ENCODE data around the gene MYOD1. TPM values are rescaled to one million over a fixed set of nuclear protein-coding genes. Genes with fewer than 3 reads are reported as not detected.

MYOD1 gene
- total RNA-seq, 1 donor from 2014 or later = not detected

DNA sequence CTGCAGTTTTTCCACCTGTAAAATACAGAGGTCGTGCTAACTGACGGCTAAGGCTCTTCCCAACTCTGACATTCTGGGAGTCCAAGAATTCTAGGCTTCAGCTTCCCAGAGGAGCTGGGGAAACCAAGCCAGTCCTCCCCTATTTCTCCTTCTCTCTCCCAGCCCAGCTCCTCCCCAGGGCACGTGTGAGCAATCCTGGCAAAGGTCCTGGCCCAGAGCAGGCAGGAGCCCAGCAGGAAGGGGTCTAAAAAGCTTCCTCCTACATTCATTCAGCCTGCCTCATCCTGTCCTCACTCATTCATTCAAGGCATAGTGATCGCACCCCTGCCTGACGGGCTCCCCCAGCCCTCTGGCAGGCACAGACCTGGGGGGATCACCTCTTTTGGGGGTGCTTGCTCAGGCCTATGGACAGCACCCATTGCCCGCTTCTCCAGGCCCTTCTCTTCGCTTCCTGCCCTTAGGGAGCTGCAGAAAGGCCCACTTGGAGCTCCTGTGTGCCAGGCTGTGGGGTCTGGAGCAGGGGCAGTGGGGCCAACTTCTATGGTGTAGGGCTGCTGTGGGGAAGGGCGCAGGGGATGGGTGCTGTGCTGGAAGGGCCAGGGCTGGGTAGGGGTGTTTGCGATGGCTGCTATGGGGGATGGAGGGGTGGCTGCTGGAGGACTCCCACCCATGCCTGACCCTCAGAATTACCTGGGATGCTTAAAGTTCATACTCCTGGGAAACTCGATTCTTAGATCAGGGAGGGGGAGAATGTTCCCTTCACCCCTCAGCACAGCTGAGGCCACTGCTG, 25.0 kb downstream of the MYOD1 start:
- no peaks in the 10 kb centered on the region for H3K9me3 Mint-ChIP-seq
- no peak overlapping the region for H3K4me3 Mint-ChIP-seq
- H3K27ac Mint-ChIP-seq = no peak overlapping the region
- intact Hi-C loops (cut with micrococcal nuclease) = no loop called here
- peaks cover 5% of the 10 kb centered on the region for H3K27me3 Mint-ChIP-seq
- no peak for DNase-seq
- no peaks in the 10 kb centered on the region for H3K4me1 Mint-ChIP-seq
- H3K36me3 Mint-ChIP-seq (ENCODE audit: low read depth) = no peaks in the 10 kb centered on the region

DNA sequence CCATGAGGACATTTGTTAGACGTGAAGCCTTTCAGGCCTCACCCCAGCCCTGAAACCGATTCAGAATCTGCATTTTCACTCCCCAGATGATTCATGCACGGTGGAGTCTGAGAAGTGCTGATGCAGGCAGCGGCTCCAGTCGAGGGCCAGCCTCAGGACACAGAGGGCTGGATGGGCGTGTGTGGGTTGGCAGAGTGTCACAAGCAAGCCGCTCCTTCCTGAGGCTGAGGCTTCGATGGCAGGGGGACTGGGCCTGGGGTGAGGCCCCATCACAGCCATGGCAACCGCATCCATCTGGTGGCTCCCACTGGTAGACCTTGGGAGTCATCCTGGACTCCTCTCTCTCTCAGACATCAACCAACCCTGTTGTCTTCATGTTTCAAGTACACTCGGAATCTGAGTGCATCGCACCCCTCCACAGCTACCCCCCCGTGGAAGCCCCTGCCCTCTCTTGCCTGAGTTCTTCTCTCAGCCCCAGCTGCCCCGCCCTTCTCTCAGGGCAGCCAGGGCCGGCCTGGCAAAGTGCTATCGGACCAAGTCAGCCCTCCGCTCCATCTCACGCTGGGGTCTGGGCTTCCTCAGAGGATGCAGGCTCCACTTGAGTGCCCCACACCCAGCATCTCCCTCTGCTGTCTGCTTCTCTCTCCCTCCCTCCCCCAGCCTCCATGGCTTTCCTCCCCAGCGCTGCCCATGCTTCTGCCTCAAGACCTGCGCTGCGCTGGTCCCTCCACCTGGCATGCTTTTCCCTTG, 25.8 kb downstream of the MYOD1 start:
- Mint-ChIP-seq H3K27me3 (peaks cover 2% of the 10 kb centered on the region), H3K4me3 (no peak overlapping the region), H3K4me1 (no peaks in the 10 kb centered on the region), H3K9me3 (no peaks in the 10 kb centered on the region), H3K27ac (no peak overlapping the region), H3K36me3 (ENCODE audit: low read depth) (no peaks in the 10 kb centered on the region)
- DNase-seq = no peak
- intact Hi-C loops (cut with micrococcal nuclease) = no loop called here

DNA sequence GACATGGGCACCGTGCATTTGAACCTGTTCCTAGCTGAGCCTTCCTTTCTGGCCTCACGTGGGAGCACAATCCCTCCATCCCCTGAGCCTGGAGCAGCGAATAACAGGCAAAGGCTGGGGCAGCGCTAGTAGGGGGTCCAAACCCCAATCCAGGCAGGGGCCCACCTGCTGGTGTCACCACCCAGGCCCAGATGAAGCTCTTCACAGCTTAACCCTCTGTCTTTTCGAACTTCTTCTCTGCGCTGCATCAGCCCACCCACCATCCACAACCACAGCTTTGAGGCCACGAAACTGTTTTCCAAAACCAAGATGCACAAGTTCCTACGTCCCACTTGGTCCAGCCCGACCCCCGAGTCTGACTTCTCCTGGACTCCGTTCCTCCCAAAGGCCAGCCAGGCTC, 26.7 kb downstream of the MYOD1 start:
- H3K27me3 Mint-ChIP-seq = no peaks in the 10 kb centered on the region
- no peak overlapping the region for H3K27ac Mint-ChIP-seq
- H3K4me1 Mint-ChIP-seq = no peaks in the 10 kb centered on the region
- H3K4me3 Mint-ChIP-seq = no peak overlapping the region
- intact Hi-C loops (cut with micrococcal nuclease) = no loop called here
- H3K36me3 Mint-ChIP-seq (ENCODE audit: low read depth) = no peaks in the 10 kb centered on the region
- H3K9me3 Mint-ChIP-seq = no peaks in the 10 kb centered on the region
- no peak for DNase-seq

DNA sequence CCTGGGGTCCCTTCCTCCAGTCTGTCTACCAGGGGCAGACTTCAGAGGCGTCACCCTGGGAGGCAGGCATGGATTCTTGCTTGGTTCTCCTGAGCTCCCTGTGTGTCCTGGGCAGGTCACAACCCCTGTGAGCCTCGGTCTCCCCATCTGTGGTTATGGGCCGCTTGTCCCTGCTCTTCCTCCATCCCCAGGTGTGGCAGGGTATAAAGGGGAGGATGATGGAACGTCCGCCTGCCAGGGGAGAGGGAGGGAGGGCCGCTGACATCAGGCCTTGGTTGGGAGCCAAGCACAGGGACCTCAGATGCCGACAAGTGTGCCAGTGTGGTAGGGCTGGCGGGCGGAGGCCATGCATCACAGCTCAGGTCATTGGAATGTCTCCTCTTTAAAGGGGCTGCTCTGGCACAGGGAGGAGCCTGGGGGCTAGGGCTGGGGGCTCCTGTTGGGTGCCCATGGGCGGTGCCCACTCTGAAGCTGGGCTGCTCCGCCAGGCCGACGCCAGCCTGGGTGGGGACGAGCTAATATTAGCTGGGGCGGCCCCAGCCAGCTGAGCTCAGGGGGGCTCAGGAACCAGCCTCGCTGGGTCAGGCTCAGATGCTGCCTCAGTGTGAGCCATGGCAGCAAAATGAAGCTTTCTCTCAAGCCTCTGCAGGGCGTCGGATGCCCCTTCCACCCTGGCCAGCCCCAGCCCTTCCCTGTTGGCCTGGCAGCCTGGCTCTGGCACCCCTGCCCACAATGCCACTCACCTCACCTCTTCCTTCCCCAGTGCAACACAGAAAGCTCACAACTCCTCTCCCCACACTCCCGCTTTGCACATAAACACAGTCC, 28.0 kb downstream of the MYOD1 start:
- H3K27me3 Mint-ChIP-seq = no peaks in the 10 kb centered on the region
- H3K4me3 Mint-ChIP-seq = no peak overlapping the region
- H3K4me1 Mint-ChIP-seq = no peaks in the 10 kb centered on the region
- H3K9me3 Mint-ChIP-seq = no peaks in the 10 kb centered on the region
- no peak for DNase-seq
- intact Hi-C loops (cut with micrococcal nuclease) = no loop called here
- no peaks in the 10 kb centered on the region for H3K36me3 Mint-ChIP-seq (ENCODE audit: low read depth)
- no peak overlapping the region for H3K27ac Mint-ChIP-seq

DNA sequence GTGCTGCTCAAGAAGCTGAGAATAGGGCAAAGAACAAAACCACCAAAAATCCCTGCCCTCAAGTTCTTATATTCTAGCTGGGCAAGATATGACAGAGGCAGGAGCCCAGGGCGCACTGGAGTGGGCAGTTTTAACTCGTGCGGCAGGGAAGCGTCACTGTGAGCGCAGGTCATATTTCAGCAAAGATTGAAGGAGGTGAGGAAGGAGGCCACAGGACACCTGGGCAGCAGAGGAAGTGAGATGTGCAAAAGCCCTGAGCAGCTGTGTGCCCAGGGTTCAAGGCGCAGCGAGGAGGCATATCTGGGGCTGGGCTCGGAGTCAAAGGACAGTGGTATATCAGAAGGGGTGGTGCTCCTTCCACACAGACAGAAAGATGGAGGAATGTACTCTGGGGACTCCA, 28.7 kb downstream of the MYOD1 start:
- Mint-ChIP-seq H3K4me1 (no peaks in the 10 kb centered on the region), H3K4me3 (no peak overlapping the region), H3K9me3 (no peaks in the 10 kb centered on the region), H3K27me3 (no peaks in the 10 kb centered on the region), H3K36me3 (ENCODE audit: low read depth) (no peaks in the 10 kb centered on the region), H3K27ac (no peak overlapping the region)
- intact Hi-C loops (cut with micrococcal nuclease) = no loop called here
- DNase-seq = no peak

DNA sequence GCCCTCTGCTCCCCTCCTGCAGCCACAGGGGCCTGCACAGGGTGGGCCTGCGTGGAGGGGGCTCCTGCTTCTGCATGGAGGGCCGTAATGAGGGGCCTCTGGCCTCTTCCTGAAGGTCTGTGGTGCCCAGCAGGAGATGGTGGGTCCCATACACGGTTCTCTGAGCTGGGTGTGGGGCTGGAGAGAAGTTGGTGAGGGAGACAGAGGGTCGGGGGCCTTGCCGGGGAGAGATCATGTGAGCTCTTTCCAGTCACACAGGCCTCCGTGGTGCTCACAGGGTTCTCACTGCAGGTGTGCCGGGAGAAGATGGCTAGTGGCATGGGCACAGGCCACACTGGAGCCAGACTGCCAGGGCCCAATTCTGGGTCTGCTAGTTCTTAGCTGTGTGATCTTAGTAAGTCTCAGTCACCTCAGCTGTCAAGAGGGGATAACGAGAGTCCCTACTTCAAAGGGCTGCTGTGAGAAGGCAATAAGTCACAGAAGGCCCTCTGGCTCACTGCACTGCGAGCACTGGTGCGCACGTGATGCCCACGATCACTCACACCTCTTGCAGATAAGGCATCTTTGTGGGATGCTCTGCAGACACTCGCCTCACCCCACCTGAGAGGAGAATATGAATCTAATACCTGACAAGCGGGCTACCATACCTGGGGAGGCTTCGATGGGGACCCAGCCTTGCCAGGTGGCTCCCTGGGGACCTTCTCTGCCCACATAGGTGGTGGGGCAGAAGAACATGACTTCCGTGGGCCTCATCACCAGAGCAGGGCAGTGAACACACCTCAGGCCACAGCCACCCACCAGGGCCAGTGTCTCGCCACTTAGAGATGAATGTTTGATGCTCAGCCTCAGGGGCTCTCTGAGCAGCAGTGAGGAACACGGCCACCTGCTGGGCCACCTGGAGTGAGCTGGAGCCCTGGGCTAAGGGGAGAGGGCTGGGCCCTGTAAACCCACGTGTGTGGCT, 29.7 kb downstream of the MYOD1 start:
- Mint-ChIP-seq H3K4me3 (no peak overlapping the region), H3K4me1 (no peaks in the 10 kb centered on the region), H3K27ac (no peak overlapping the region), H3K27me3 (no peaks in the 10 kb centered on the region), H3K9me3 (no peaks in the 10 kb centered on the region), H3K36me3 (ENCODE audit: low read depth) (no peaks in the 10 kb centered on the region)
- no peak for DNase-seq
- intact Hi-C loops (cut with micrococcal nuclease) = no loop called here

DNA sequence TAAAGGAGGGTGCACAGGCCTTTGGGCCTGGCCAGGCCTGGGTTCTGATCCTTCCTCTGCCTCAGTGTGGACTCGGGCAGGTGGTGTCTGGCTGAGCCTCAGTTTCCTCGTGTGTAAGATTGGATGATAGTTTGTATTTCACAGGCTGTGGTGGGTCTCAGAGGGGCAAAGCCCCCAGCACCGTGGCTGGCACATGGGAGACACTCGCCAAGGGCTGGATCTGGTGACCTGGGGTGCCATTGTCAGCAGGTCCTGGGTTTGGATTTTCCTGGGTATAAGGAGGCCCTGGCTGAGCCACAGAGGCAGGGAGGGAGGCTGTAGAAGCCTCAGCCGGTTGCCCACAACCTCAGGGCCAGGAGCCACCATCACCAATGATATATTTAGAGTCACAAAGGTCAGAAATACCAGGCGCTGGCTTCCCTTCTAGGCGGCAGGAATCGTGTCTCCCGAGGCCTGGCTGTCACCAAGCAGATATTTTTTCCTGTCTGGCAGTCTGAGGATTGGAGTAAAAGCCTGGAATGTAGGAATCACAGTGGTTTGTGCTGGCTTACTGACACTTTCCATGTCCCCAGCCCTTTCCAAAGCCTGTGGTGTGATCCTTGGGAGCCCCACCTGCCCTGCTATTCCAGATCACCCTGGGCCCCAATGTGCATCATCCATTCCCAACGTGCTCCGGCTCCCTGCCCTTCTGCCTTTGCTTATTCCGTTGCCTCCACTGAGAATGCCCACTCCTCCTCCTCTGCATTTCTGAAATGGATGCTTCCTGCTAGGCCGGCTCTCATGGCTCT, 30.8 kb downstream of the MYOD1 start:
- intact Hi-C loops (cut with micrococcal nuclease) = no loop called here
- H3K9me3 Mint-ChIP-seq = no peaks in the 10 kb centered on the region
- no peak overlapping the region for H3K27ac Mint-ChIP-seq

DNA sequence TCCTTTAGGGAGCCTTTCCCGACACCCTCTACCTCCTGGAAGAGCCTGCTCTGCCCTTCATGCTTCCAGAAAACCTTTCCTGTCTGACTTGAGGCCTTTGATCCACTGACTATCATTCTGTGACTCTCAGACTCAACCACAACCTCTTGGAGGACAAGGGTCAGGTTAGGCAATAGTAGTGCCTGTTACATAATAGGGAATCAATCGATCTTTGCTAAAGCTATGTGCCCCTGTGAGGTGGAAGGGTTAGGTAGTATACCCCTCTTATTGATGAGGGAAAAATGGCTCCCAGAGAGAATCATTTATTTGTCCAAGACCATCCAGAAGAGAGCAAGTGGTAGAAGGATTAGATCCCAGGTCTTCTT, 31.4 kb downstream of the MYOD1 start:
- Mint-ChIP-seq H3K36me3 (ENCODE audit: low read depth) (no peaks in the 10 kb centered on the region), H3K27ac (no peak overlapping the region), H3K4me3 (no peak overlapping the region), H3K4me1 (no peaks in the 10 kb centered on the region), H3K27me3 (no peaks in the 10 kb centered on the region), H3K9me3 (no peaks in the 10 kb centered on the region)
- intact Hi-C loops (cut with micrococcal nuclease) = no loop called here
- DNase-seq = no peak

More for the DNA sequence above, 30.8 kb downstream of the MYOD1 start:
- Mint-ChIP-seq H3K4me3 (no peak overlapping the region), H3K36me3 (ENCODE audit: low read depth) (no peaks in the 10 kb centered on the region), H3K27me3 (no peaks in the 10 kb centered on the region), H3K4me1 (no peaks in the 10 kb centered on the region)
- DNase-seq = no peak

DNA sequence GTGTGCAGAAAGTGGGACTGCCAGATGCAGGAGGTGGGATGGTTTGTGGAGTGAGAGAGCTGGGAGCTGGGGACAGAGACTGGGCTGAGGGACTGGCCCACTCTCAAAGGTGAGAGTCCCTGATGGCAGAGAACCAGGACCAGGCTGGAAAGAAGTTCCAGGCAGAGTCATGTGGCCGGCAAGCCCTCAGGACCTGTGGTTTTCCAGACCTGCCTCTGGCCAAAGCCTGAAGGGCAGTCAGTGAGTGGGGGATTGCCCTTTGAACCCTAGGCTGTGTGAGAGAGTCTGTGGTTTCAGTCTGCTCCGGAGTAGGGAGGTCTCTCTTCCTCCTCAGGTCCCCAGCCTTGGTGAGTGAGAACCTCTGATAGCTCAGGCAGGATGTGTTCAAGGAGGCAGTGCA, 32.2 kb downstream of the MYOD1 start:
- H3K4me1 Mint-ChIP-seq = no peaks in the 10 kb centered on the region
- no peak overlapping the region for H3K27ac Mint-ChIP-seq
- no peak overlapping the region for H3K4me3 Mint-ChIP-seq
- intact Hi-C loops (cut with micrococcal nuclease) = no loop called here
- no peak for DNase-seq
- no peaks in the 10 kb centered on the region for H3K9me3 Mint-ChIP-seq
- H3K27me3 Mint-ChIP-seq = no peaks in the 10 kb centered on the region
- H3K36me3 Mint-ChIP-seq (ENCODE audit: low read depth) = no peaks in the 10 kb centered on the region

DNA sequence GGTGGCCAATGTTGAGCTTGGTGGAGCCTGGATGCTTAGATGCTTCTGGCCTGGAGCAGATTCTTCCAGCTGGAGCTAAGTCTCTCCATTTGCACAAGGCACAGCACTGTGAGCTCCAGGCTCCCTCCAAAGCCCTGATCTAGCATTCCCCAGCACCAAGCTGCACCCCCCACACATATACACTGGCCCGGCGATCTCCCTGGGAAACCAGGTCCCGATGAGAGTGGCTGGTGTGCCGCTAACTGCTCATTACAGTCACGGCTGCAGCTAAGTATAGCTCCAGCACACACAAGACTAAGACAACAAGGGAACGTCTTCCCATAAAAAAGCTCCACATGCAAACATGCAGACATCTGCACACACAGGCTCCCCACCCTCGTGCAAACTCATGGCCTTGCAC, 32.8 kb downstream of the MYOD1 start:
- no peak for DNase-seq
- H3K36me3 Mint-ChIP-seq (ENCODE audit: low read depth) = no peaks in the 10 kb centered on the region
- H3K27ac Mint-ChIP-seq = no peak overlapping the region
- H3K4me3 Mint-ChIP-seq = no peak overlapping the region
- no peaks in the 10 kb centered on the region for H3K9me3 Mint-ChIP-seq
- H3K27me3 Mint-ChIP-seq = no peaks in the 10 kb centered on the region
- no peaks in the 10 kb centered on the region for H3K4me1 Mint-ChIP-seq
- intact Hi-C loops (cut with micrococcal nuclease) = no loop called here

DNA sequence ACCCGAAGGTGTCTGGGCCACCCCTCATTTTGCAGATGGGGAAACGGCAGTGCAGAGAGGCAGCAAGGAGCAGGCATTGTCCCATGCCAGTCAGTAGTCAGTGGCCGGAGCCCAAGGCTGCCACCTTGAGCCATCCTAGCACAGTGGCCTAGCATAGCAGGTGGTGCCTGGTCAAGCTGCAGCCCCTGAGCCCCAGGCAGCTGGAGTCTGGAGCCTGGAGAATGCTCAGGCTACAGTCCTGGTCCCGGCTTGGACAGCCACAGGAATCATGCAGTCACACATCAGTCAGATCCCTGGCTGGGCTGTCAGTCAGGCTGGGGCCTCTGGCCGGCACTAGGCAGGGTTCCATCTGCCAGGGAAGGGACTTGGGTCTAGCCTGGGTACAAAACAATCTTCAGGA, 33.8 kb downstream of the MYOD1 start:
- no peak for DNase-seq
- Mint-ChIP-seq H3K9me3 (no peaks in the 10 kb centered on the region), H3K4me3 (no peak overlapping the region), H3K27me3 (no peaks in the 10 kb centered on the region), H3K36me3 (ENCODE audit: low read depth) (no peaks in the 10 kb centered on the region), H3K27ac (no peak overlapping the region), H3K4me1 (no peaks in the 10 kb centered on the region)
- intact Hi-C loops (cut with micrococcal nuclease) = no loop called here

DNA sequence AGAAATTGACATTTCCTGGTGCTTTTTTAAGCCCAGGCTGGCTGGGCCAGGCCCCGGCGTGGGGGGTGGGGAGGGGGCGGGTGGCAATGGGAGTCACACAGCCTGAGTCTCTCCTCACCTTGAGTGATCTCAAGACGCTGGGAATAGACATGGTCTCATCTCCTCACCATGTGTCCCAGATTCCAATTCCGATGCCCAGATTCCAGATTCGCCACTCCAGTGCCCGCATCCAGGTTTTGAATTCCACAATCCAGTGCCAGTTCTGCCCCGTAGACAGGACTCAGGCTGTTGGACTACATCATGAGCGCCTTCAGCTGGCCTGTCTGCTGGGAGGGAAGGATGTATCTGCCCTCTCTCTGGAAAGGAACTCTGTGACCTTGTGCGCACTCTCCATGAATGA, 34.3 kb downstream of the MYOD1 start:
- H3K27me3 Mint-ChIP-seq = no peaks in the 10 kb centered on the region
- H3K27ac Mint-ChIP-seq = no peak overlapping the region
- intact Hi-C loops (cut with micrococcal nuclease) = no loop called here
- H3K4me3 Mint-ChIP-seq = no peak overlapping the region
- no peaks in the 10 kb centered on the region for H3K36me3 Mint-ChIP-seq (ENCODE audit: low read depth)
- DNase-seq = no peak
- H3K9me3 Mint-ChIP-seq = no peaks in the 10 kb centered on the region
- H3K4me1 Mint-ChIP-seq = no peaks in the 10 kb centered on the region

DNA sequence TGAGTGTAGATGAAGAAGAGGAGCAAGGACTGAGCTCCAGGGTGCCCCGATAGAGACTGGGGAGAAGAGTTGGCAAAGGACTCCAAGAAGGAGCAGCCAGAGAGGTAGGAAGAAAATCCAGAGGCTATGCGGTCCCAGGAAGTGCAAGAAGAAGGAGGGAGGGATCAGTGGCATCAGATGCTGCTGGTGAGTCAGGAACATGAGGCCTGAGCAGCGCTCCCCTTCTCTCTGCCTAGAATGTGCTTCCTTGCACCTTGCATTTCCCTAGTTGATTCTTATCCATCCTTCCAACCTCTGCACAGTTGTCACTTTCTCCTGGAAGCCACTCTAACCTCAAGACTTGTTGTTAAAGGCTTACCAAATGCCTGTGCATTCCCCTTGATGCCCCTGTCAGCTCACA, 36.5 kb downstream of the MYOD1 start:
- Mint-ChIP-seq H3K27me3 (no peaks in the 10 kb centered on the region), H3K36me3 (ENCODE audit: low read depth) (no peaks in the 10 kb centered on the region), H3K27ac (no peak overlapping the region), H3K4me1 (no peaks in the 10 kb centered on the region), H3K9me3 (no peaks in the 10 kb centered on the region), H3K4me3 (no peak overlapping the region)
- DNase-seq = no peak
- intact Hi-C loops (cut with micrococcal nuclease) = no loop called here

Data from activated CD4-positive, alpha-beta T cell treated with anti-CD3 and anti-CD28 coated beads, Interleukin-2, amount 10 ng/mL, durations not matched to agents 24 days and 14 days (primary cell).